Upper lobe of right lung (tissue), 1 donor: ENCODE measurements around the gene CYFIP1. TPM values are rescaled to one million over a fixed set of nuclear protein-coding genes. Genes with fewer than 3 reads are reported as not detected.

Experiments used
- ATAC-seq: fragments of 200-7000 bp; cut with Tn5 transposase; one replicate; pipeline ENCODE4 v1.9.1; 2020; ENCODE audit warnings: mild to moderate bottlenecking, moderate library complexity
- DNase-seq: peaks from one replicate; pipeline ENCODE4 v3.0.0-alpha.2; 2020
- H3K27ac ChIP-seq: fragments of 200-600 bp; one replicate; pipeline ENCODE4 v1.8.0; 2022
- H3K27me3 ChIP-seq: fragments of 200-600 bp; one replicate; pipeline ENCODE4 v1.8.0; 2022; ENCODE audit warnings: mild to moderate bottlenecking
- H3K36me3 ChIP-seq: fragments of 200-600 bp; one replicate; pipeline ENCODE4 v1.8.0; 2022
- H3K4me1 ChIP-seq: fragments of 200-600 bp; one replicate; pipeline ENCODE4 v1.8.0; 2022
- H3K4me3 ChIP-seq: fragments of 200-600 bp; one replicate; pipeline ENCODE4 v1.8.0; 2022; ENCODE audit warnings: mild to moderate bottlenecking
- H3K9me3 ChIP-seq: fragments of 200-600 bp; one replicate; pipeline ENCODE4 v1.8.0; 2022
- intact Hi-C: fragments of 100-400 bp; cut with DNase I; formaldehyde crosslinking; loops from one replicate; pipeline ENCODE4 v1.11.0; 2022
- total RNA-seq: library from RNA; stranded (reverse); fragmentation: NEBNext Ultra II Directional; extraction: Animal tissue kit (Norgen Biotek cat#: 25700); gene quantifications from one replicate; pipeline ENCODE4 v1.2.1, GENCODE V29; 2021
- TF ChIP-seq, protein P1 (sequence below): fragments of 200-600 bp; IDR thresholded peaks from one replicate; pipeline ENCODE4 v1.8.0; 2022; ENCODE audit warnings: antibody characterized with exemption
- donor health status: DM: no; HTN: yes; CAD: no; lungs with severe emphysema.

CYFIP1 gene
- total RNA-seq, 1 donor from 2014 or later: 139 TPM

DNA sequence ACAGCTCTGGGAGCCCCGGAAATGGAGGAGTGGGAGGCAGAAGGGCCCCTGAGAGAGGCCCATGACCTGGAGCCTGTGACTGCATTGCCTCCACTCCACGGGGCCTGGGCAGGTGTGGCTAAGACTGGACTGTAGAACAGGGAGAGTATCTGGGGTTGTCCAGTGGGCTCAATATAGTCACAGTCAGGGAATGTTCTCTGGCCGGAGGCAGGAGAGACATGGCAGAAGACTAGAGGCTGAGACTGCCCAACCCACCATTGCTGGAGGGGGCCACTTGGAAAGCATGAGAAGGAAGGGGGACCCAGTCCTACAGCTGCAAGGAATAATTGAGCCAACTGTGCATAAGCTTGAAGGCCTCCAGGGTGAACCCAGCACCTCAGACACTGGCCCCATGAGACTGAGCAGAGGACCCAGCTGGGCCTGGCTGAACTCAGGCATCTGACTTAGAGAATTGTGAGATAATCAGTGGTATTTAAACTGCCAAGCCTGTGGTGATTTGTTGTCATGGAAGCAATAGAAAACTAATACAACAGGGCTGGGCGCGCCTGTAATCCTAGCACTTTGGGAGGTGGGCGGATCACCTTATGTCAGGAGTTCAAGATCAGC lies 108.6 kb downstream of the CYFIP1 start:
- no peaks in the 10 kb centered on the region for H3K4me1 ChIP-seq
- TF ChIP-seq, protein P1, sequence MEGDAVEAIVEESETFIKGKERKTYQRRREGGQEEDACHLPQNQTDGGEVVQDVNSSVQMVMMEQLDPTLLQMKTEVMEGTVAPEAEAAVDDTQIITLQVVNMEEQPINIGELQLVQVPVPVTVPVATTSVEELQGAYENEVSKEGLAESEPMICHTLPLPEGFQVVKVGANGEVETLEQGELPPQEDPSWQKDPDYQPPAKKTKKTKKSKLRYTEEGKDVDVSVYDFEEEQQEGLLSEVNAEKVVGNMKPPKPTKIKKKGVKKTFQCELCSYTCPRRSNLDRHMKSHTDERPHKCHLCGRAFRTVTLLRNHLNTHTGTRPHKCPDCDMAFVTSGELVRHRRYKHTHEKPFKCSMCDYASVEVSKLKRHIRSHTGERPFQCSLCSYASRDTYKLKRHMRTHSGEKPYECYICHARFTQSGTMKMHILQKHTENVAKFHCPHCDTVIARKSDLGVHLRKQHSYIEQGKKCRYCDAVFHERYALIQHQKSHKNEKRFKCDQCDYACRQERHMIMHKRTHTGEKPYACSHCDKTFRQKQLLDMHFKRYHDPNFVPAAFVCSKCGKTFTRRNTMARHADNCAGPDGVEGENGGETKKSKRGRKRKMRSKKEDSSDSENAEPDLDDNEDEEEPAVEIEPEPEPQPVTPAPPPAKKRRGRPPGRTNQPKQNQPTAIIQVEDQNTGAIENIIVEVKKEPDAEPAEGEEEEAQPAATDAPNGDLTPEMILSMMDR: no peak
- H3K4me3 ChIP-seq: no peak overlapping the region
- no peaks in the 10 kb centered on the region for H3K27me3 ChIP-seq
- no peaks in the 10 kb centered on the region for H3K9me3 ChIP-seq
- ATAC-seq (peak; percentile 19), DNase-seq (no peak)
- intact Hi-C loops: no loop called here
- H3K36me3 ChIP-seq: peaks cover 99% of the 10 kb centered on the region
- H3K27ac ChIP-seq: no peak overlapping the region

DNA sequence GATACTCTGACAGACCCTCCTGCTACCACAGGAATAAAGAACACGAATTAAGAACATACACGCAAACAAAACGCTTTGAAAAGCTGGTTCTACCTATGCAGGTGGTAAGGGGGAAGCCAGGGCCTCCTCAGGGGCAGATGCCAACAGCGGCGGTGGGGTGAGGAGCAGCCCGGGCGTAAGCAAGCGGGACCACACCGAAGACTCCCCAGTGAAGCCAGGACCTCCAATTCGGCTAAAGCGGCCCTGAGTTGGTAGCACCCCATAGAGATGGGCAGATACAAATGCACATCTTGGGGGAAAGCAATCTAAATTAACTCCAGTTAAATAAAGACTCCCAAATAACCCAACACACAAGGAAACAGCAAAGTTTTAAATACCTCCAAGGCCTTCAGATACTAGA lies 109.3 kb downstream of the CYFIP1 start:
- intact Hi-C loops: no loop called here
- no peak for DNase-seq

DNA sequence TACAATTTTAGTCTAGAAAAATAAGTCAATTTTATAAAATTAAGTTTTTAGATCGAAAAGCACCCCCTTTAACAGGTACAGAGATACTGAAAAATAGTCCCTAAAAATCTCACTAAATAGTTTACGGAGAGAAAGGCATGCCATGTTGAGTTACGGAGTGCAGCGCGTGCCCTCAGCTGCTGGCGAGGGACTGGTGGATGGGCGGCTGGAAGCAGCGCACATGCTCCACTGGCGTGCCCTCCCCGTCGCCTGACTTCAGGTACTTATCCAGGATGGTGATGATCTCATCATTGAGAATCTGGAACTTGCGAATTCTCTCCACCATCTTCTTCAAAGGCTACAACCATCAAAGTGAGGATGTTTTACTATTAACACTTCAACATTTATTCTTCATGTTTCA lies 110.3 kb downstream of the CYFIP1 start:
- no peak overlapping the region for H3K4me3 ChIP-seq
- H3K27ac ChIP-seq: no peak overlapping the region
- no peak for DNase-seq
- ATAC-seq: no peak
- no peaks in the 10 kb centered on the region for H3K4me1 ChIP-seq
- intact Hi-C loops: no loop called here
- peaks cover 99% of the 10 kb centered on the region for H3K36me3 ChIP-seq
- no peaks in the 10 kb centered on the region for H3K27me3 ChIP-seq
- TF ChIP-seq, protein P1: no peak
- no peaks in the 10 kb centered on the region for H3K9me3 ChIP-seq

More for the DNA sequence above, 109.3 kb downstream of the CYFIP1 start:
- Histone ChIP-seq H3K4me1 (no peaks in the 10 kb centered on the region), H3K27me3 (no peaks in the 10 kb centered on the region), H3K36me3 (peaks cover 99% of the 10 kb centered on the region), H3K9me3 (no peaks in the 10 kb centered on the region), H3K4me3 (no peak overlapping the region), H3K27ac (no peak overlapping the region)
- no peak for ATAC-seq
- TF ChIP-seq, protein P1: no peak

DNA sequence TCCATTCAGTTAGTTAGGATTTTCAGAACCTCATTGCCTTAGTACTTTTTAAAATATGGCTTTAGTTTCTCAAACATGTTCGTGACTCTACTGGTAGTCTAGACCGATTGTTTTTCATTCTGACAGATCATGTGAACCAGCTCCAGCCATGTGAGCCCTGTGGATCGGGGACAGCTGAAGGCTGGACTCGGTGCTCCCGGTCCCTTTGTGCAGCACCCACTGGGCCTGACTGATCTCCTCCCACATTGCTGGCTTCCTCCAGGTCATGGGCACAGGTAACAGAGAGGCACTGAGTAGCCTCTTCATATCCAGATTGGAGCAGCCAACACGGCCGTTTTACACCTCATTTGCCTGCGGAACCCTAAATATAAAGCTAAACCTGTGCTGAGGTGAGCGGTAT lies 111.2 kb downstream of the CYFIP1 start:
- DNase-seq: no peak
- H3K9me3 ChIP-seq: no peaks in the 10 kb centered on the region
- no peaks in the 10 kb centered on the region for H3K4me1 ChIP-seq
- TF ChIP-seq, protein P1: no peak
- no peak for ATAC-seq
- intact Hi-C loops: no loop called here
- H3K36me3 ChIP-seq: peaks cover 97% of the 10 kb centered on the region
- no peak overlapping the region for H3K4me3 ChIP-seq
- H3K27me3 ChIP-seq: no peaks in the 10 kb centered on the region
- H3K27ac ChIP-seq: no peak overlapping the region

DNA sequence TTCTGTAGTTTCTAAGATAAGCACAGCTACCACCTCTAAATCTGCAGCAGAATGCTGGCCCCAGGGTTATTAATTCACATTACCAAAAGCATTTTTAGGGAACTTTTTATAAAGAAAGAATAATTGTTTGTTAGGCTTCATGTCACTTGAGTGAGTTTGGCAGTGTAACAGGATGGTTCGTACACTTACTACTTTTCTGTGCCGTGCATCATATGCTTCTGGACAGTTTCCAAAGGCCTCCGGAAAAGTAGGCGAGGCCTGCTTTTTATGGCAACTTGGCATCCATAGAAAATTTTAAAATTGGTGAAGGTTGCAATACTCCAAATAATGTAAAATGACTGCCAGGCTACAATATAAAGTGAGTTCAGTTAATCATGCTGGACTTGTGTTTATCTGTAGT lies 111.7 kb downstream of the CYFIP1 start:
- ATAC-seq (no peak), DNase-seq (no peak)
- no peak overlapping the region for H3K27ac ChIP-seq
- H3K36me3 ChIP-seq: peaks cover 97% of the 10 kb centered on the region
- H3K9me3 ChIP-seq: no peaks in the 10 kb centered on the region
- H3K27me3 ChIP-seq: no peaks in the 10 kb centered on the region
- TF ChIP-seq, protein P1: no peak
- H3K4me1 ChIP-seq: no peaks in the 10 kb centered on the region
- H3K4me3 ChIP-seq: no peak overlapping the region
- intact Hi-C loops: no loop called here

DNA sequence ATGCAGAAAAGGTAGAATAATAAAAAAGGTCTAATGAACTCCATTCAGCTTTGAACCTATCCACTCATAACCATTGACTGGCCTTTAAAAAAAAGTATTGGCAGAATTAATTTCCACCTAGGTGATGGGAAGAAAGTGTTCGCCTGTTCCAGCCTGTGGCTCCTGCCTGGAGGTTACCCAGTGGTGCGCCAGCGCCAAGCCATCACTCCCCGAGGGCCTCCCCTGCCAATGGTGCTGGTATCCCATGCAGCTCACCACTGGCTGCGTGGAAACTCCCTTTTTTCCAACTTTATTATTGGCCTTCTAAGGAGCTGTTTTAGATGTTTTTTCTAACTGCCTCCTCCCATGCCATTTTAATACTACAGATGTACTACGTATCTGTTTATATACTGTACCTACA lies 112.3 kb downstream of the CYFIP1 start:
- Histone ChIP-seq H3K27ac (no peak overlapping the region), H3K27me3 (no peaks in the 10 kb centered on the region), H3K4me3 (no peak overlapping the region), H3K9me3 (no peaks in the 10 kb centered on the region), H3K4me1 (no peaks in the 10 kb centered on the region), H3K36me3 (peaks cover 97% of the 10 kb centered on the region)
- no peak for DNase-seq
- TF ChIP-seq, protein P1: no peak
- intact Hi-C loops: no loop called here
- no peak for ATAC-seq
